ENCODE measurements around the gene POLR3G.

POLR3G gene, protein sequence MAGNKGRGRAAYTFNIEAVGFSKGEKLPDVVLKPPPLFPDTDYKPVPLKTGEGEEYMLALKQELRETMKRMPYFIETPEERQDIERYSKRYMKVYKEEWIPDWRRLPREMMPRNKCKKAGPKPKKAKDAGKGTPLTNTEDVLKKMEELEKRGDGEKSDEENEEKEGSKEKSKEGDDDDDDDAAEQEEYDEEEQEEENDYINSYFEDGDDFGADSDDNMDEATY

DNA sequence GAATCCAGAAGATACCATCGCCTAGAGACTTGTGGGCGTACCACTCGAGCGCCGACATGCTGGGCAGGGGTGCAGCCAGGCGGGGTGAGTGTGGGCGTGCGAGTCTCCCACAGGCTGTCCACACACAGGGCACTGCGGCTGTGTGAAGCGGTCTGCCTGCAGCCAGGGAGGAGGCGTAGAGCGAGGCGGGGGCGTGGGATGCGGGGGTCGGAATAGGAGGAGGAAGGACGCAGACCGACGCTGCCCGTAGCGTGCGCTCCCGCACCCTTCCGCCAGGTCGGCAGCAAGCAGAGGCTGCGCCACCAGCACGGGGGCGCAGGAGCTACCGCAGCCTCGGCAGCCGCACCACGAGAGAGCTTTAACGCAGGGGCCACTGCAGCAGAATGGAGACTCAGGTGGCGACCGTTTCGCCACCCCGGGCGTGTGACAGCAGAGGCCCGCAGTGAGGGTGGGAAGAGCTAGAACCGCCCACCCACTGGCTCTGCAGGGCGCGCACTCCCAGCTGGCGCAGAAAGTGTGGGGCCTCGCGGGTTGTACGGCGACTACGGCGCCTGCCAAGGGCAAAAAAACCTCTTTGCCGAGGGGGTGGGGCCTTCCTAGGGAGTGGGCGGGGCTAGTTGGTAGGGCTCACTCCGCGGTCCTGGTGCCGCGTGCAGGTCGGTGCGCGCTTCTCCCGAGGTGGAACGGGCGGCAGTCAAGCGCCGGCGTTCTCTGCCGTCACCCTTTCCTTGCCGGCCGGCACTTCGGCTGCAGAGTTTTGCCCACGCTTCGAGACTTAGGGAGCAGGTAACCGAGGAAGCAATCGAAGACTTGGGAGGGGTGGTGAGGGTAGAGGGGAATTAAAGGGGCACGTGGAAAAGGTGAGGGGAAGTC lies at the start of gene POLR3G, which contains the start of gene MBLAC2:
TSS of gene POLR3G (plus strand) at position 630 of the 873 bp plus-strand sequence. CDS start 10,704 bp downstream, outside the sequence.
TSS of gene MBLAC2 (minus strand) at position 537 of the 873 bp plus-strand sequence. CDS start at position 58, 479 bp downstream.
- DNase-seq (ENCODE audit: low spot score), result peak; percentile 93

DNA sequence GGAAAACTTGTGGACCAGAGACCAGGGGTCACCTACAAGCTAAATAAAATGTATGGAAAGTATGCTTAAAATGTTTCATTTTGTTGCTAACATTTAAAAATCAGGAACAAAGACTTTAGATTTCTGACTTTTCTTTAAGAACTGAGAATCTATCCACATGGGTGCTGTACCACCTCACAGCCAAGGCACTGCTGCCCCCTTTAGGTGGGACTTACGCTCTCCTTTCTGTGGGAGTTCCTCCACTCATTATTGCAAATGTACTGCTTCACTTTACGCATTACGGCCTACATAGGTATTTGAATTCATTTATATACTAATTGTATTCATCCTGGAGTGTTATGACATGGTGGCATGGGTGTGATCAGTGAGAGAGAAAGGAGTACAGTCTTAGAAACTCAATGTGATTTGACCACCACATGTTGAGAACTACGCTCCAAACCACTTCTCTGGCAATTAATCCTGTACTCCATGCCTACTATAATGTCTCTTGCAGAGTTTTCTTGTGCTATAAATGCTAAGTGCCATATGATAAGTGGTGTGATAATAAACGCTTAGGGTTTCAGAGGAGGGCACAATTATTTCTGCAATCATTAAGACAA lies 40.4 kb upstream of the POLR3G start:
- peak; percentile 57 for DNase-seq (ENCODE audit: low spot score)

GRCh38 chr5:90437663-90438062 lies 37.0 kb upstream of the POLR3G start:
- DNase-seq (ENCODE audit: low spot score), result no peak

- no peak for DNase-seq (ENCODE audit: low spot score)
Observed at GRCh38 chr5:90438100-90438499, 36.6 kb upstream of the POLR3G start.

DNA sequence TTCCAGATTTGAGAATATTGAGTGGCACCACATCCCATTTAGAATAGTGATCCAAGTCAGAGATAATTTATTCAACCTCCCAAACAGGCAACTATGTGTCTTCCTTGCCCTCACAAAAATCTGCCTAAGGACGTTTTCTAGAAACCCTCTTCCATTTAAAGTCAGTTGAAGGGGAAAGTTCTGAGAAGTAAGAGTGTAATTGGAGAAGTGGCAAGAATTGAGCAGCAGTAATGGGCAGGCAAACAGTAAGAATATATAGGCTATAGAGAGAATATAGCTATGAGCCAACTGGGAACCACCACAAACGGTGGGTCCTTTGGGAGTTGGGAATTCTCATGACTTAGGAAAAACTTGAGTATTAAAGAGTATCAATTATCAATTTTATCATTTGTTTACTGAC lies 34.0 kb upstream of the POLR3G start:
- no peak for DNase-seq (ENCODE audit: low spot score)

GRCh38 chr5:90446961-90447360 lies 27.7 kb upstream of the POLR3G start:
- no peak for DNase-seq (ENCODE audit: low spot score)

GRCh38 chr5:90461288-90461687 lies 13.4 kb upstream of the POLR3G start:
- no peak for DNase-seq (ENCODE audit: low spot score)

DNA sequence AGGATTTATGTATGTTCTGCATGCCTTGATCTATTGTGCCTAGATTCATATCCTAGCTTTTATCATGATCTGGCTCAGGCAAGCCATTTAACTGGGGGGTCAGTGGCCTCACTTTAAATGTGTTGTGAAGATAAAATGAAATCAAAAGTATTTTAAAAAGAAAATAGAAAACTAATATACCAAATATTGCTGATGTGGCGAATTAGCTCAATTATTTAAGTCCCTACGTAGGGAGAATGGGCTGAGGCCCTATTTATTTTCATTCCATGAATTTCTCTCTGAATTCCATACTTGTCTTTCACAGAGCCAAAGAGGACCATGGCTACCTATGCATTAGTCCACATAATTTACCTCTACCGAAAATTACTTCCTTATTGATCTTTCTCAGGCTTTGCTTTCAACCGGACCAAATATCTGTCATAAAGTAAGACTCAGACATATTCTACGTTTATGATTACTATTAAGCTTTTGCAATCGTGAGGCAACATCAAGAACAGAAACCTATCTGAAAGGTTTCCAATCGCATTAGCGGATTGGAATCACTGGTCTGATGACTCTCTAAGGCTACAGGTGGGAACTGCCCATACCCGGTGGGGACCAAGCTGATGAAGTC lies 1.8 kb upstream of the POLR3G start:
- peak; percentile 27 for DNase-seq (ENCODE audit: low spot score)

DNA sequence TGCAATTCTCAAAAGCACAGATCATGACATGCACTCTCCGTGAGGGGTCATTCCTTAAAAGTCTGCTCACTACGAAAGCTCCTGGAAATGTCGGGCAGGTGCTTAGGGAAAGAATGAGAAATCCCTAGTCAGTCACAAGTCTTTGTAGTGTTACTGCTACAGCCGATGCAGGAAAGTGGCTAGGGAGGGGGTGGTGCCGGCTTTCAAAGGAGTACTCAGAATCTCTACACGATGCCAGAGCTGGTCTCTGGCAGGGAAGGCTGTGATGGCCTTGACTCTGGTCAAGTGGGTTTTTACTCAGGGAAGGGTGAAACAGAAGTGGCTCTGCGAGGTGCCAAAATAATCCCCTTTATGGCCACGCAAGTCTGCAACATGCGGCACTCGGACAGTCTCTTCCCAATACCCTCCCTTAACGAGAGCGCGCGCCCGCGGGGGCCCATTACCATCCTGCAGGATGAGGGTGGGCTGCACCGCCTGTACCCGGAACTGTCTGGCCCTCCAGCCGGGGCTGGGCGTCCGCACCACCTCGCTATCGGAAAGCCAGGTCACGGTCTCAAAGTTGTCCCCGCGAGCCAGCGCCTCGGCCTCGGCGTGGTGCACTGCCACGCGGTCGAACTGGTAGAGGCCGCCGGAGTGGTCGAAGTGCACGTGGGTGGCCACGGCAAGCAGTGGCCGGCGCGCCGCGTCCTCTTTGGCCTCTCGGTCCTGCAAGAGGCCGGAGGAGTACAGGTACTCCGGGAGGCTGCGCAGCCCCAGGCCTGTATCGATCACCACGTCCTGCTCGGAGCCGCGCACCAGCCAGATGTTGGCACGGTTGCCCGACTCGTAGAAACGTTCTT lies 1.0 kb upstream of the POLR3G start:
- peak; percentile 47 for DNase-seq (ENCODE audit: low spot score)

- no peak for DNase-seq (ENCODE audit: low spot score)
Observed at GRCh38 chr5:90475436-90475980, 844 bp downstream of the POLR3G start.

DNA sequence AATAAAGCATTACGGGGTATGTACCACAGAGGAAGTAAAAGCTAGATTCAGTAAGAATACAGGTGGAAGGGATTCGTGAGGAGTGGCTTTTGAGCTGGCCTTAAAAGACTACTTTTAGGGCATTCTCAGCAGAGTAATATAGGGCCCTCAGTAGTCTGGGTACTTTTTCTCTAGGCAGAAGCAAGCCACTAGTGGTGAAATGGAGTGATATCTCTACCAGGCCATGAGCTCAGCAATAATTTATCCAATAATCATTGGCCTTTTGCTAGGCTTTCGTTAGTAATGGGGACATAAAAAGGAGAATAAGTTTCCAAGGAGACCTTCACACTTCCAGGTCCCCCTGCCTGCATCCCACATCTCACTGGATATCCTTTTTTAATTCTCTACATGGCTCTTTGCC lies 1.7 kb downstream of the POLR3G start:
- DNase-seq (ENCODE audit: low spot score), result no peak

DNA sequence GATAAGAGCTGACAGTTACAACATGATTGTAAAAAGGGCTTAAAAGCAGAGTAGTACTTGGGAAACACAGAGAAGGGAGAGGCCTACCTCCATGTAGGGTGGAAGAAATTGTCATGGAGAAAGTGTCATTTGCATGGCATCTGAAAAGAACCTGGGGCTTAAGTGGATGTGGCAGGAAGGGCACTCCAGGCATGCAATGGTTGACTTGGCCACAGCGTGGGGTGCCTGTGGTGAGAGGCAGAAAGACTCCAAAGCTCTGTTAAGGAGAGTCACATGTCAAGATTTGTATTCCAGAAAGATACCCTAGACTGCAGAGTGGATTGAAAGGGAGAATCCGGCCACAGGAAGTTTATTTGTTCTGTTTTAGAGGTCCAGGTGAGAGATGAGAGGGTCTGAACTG lies 2.4 kb downstream of the POLR3G start:
- DNase-seq (ENCODE audit: low spot score), result no peak

DNA sequence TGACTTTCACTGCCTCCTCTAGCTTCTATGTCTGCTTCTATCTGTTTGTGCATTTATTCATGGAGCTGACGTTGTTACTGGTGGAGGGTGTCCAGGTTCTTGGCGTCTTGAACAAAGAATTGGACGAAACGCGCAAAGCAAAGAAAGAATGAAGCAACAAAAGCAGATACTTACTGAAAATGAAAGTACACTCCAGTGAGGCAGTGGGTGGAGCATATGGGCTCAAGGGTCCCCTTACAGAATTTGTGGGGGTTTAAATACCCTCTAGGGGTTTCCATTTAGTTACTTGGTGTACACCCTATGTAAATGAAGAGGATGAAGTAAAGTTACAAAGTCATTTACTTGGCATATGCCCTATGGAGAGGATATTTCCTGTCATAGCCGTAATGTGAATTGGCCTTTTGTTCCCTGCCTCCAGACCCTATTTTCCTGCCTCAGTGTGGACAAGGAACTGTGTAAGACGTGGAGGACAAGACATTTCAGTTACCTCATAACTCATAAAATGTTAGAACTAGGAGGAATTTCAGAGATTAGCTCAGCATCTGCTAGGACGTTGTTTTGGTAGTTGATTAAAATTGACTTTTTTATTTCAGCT lies 3.1 kb downstream of the POLR3G start:
- no peak for DNase-seq (ENCODE audit: low spot score)

- DNase-seq (ENCODE audit: low spot score), result no peak
Observed at GRCh38 chr5:90479611-90480385, 5.1 kb downstream of the POLR3G start.

- DNase-seq (ENCODE audit: low spot score), result no peak
Observed at GRCh38 chr5:90480699-90481098, 6.0 kb downstream of the POLR3G start.

GRCh38 chr5:90483206-90483605 lies 8.5 kb downstream of the POLR3G start:
- DNase-seq (ENCODE audit: low spot score), result no peak

GRCh38 chr5:90484540-90484939 lies 9.9 kb downstream of the POLR3G start:
- no peak for DNase-seq (ENCODE audit: low spot score)

DNA sequence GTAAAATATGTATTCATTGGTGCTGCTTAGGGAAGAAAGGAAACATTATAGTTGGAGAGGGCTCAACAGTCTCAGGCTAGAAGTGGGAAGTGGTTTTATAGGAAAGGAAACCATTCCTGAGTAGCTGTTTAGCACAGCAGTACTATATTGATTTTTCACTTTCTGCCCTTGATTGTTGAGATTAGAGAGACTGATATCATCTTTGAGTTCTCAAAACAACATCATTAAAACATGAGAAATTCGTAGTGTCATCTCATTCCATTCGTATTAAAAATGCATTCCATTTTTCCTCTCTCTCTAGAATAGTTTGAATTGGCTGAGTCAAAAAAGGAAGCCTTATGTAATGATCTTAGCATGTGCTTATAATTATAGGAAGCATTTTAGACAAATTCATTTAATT lies 14.1 kb downstream of the POLR3G start:
- no peak for DNase-seq (ENCODE audit: low spot score)

DNA sequence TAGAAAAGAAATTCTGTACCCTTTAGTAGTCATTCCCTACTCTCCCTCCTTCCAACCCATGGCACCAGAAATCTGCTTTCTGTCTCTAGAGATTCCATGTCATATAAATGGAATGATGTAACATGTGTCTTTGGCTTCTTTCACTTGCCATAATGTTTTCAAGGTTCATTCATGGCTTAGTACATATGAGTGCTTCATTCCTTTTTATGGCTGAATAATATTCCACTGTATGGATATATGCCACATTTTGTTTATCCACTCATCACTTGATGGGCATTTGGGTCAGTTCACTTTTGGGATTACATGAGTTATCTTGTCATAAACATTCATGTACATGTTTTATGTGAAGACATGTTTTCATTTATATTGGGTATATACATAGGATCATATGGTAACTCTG lies 19.4 kb downstream of the POLR3G start:
- DNase-seq (ENCODE audit: low spot score), result no peak

- no peak for DNase-seq (ENCODE audit: low spot score)
Observed at GRCh38 chr5:90495146-90495545, 20.5 kb downstream of the POLR3G start.
